Measurements from ENCODE around the gene CFAP97. TPM values are rescaled to one million over a fixed set of nuclear protein-coding genes. Genes with fewer than 3 reads are reported as not detected.
A peak's percentile ranks its signal among the peaks of the same experiment; 100 is the strongest.
"Not testable (repeated sequence)": the region's sequence is repeated elsewhere in the genome, so short reads cannot be mapped to it uniquely, and the experiment has no call there.

CFAP97 gene
- total RNA-seq, 1 donor = 77.1 TPM

GRCh38 chr4:185119927-185120630 lies 83.7 kb downstream of the CFAP97 start:
- Histone ChIP-seq H3K4me2 (ENCODE audit: insufficient read depth, low read length) (no peak overlapping the region), H4K20me1 (ENCODE audit: insufficient read depth, low read length) (no peaks in the 10 kb centered on the region), H3K27ac (ENCODE audit: low read depth, low read length) (no peak overlapping the region), H2AFZ (ENCODE audit: low read length) (peak overlapping the region; percentile 2), H3K4me1 (ENCODE audit: insufficient read depth, low read length) (no peaks in the 10 kb centered on the region), H3K9me3 (ENCODE audit: low read depth, low read length) (no peaks in the 10 kb centered on the region), H3K4me3 (ENCODE audit: insufficient read depth, low read length) (no peak overlapping the region), H3K79me2 (ENCODE audit: insufficient read depth, low read length) (no peaks in the 10 kb centered on the region), H3K27me3 (ENCODE audit: insufficient read depth, low read length) (peaks cover 13% of the 10 kb centered on the region), H3K36me3 (ENCODE audit: insufficient read depth, low read length) (no peaks in the 10 kb centered on the region)
- TF ChIP-seq CTCF (IDR thresholded peaks at IDR 0.05; ENCODE audit: extremely low read depth, low read depth, low read length) = no peak
- no peak for DNase-seq (ENCODE audit: insufficient read length, low spot score, missing footprints)

DNA sequence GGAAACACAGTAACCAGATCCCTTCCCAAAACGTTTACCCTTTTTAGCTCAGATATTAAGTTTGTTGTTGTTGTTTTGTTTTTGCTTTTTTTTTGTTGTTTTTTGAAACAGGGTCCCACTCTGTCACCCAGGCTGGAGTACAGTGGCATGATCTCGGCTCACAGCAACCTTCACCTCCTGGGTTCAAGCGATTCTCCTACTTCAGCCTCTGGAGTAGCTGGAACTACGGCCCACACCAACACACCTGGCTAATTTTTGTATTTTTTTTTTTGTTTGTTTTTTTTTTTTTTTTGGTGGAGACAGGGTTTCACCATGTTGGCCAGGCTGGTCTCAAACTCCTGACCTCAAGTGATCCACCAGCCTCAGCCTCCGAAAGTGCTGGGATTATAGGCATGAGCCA lies 84.3 kb downstream of the CFAP97 start:
- not testable (repeated sequence) for H3K4me1 ChIP-seq (ENCODE audit: insufficient read depth, low read length); H3K27ac ChIP-seq (ENCODE audit: low read depth, low read length); H3K4me2 ChIP-seq (ENCODE audit: insufficient read depth, low read length)

DNA sequence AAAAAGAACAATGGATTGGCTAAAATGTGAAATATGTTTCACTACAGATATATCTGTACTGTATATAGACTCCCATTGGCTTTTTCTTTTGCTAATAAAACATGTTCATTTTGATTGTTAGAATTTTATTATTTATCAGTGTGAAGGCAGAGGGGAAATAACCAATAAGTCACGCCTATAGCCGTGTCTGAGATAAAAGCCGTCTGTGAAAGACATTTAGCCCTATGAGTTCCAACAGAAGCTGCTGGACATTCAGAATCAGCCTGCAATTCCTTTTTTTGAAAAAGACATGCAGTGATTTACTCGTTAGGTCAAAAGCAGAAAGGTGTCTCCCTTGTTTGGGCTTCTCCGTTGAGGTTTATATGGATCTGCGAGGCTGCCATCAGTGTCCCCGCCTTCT lies 84.9 kb downstream of the CFAP97 start:
- H3K4me1 ChIP-seq (ENCODE audit: insufficient read depth, low read length) = no peaks in the 10 kb centered on the region
- DNase-seq (ENCODE audit: insufficient read length, low spot score, missing footprints) = no peak
- H2AFZ ChIP-seq (ENCODE audit: low read length) = no peak overlapping the region
- peaks cover 3% of the 10 kb centered on the region for H3K27me3 ChIP-seq (ENCODE audit: insufficient read depth, low read length)
- H3K36me3 ChIP-seq (ENCODE audit: insufficient read depth, low read length) = no peaks in the 10 kb centered on the region
- no peak for TF ChIP-seq CTCF (IDR thresholded peaks at IDR 0.05; ENCODE audit: extremely low read depth, low read depth, low read length)
- H3K79me2 ChIP-seq (ENCODE audit: insufficient read depth, low read length) = no peaks in the 10 kb centered on the region
- no peak overlapping the region for H3K4me2 ChIP-seq (ENCODE audit: insufficient read depth, low read length)
- H3K9me3 ChIP-seq (ENCODE audit: low read depth, low read length) = no peaks in the 10 kb centered on the region
- H3K27ac ChIP-seq (ENCODE audit: low read depth, low read length) = no peak overlapping the region
- H4K20me1 ChIP-seq (ENCODE audit: insufficient read depth, low read length) = no peaks in the 10 kb centered on the region
- no peak overlapping the region for H3K4me3 ChIP-seq (ENCODE audit: insufficient read depth, low read length)

More for the DNA sequence above, 84.3 kb downstream of the CFAP97 start:
- not testable (repeated sequence) for H4K20me1 ChIP-seq (ENCODE audit: insufficient read depth, low read length); DNase-seq (ENCODE audit: insufficient read length, low spot score, missing footprints); H3K36me3 ChIP-seq (ENCODE audit: insufficient read depth, low read length); H3K9me3 ChIP-seq (ENCODE audit: low read depth, low read length); H3K79me2 ChIP-seq (ENCODE audit: insufficient read depth, low read length); H3K27me3 ChIP-seq (ENCODE audit: insufficient read depth, low read length); H3K4me3 ChIP-seq (ENCODE audit: insufficient read depth, low read length); H2AFZ ChIP-seq (ENCODE audit: low read length)

DNA sequence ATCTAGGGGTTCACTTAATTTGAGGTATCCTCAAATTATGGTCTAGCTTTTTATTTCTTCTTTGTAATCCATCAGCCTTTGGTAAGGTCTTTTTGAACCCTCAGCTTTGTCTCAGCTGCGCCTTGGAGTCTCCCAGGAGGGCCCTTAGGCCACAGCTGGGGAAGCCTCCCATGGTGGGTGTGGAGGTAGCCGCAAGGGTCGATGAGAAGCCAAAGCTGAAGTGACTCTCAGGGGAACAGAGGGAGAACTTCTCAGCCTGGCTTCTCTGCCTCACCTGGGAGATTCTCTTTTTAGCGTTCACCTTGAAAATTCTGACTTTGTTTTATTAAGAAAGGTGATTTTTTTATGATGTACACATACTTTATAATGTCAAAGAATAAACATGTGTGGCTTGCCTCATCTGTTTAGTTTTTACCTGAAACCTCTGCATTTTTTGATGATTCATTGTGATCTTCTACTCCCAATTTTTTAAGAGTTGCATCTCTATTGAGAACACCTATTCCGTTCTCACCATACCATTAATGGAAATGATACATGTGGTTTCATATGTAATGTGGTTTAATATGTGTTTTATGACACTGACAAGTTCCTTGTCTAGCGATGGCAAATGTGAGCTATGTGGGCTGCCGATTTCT lies 86.4 kb downstream of the CFAP97 start:
- TF ChIP-seq CTCF (IDR thresholded peaks at IDR 0.05; ENCODE audit: extremely low read depth, low read depth, low read length) = no peak
- H3K27ac ChIP-seq (ENCODE audit: low read depth, low read length) = no peak overlapping the region
- H3K4me1 ChIP-seq (ENCODE audit: insufficient read depth, low read length) = peaks cover 8% of the 10 kb centered on the region
- no peaks in the 10 kb centered on the region for H3K9me3 ChIP-seq (ENCODE audit: low read depth, low read length)
- no peaks in the 10 kb centered on the region for H3K27me3 ChIP-seq (ENCODE audit: insufficient read depth, low read length)
- DNase-seq (ENCODE audit: insufficient read length, low spot score, missing footprints) = no peak
- H3K4me3 ChIP-seq (ENCODE audit: insufficient read depth, low read length) = no peak overlapping the region
- no peak overlapping the region for H2AFZ ChIP-seq (ENCODE audit: low read length)
- no peaks in the 10 kb centered on the region for H3K79me2 ChIP-seq (ENCODE audit: insufficient read depth, low read length)
- no peak overlapping the region for H3K4me2 ChIP-seq (ENCODE audit: insufficient read depth, low read length)
- H3K36me3 ChIP-seq (ENCODE audit: insufficient read depth, low read length) = no peaks in the 10 kb centered on the region
- H4K20me1 ChIP-seq (ENCODE audit: insufficient read depth, low read length) = no peaks in the 10 kb centered on the region
